Stimulated activated memory B cell treated with anti-CD40 and anti-IgM and Interleukin-4, amounts not matched to agents 10 μg/mL and 1 μg/mL and 100 μg/mL, for 72 hours (primary cell): ENCODE data around the gene ARHGAP10.
"Not testable (repeated sequence)": the region's sequence is repeated elsewhere in the genome, so short reads cannot be mapped to it uniquely, and the experiment has no call there.

Experiments used
- ATAC-seq: fragments of 150-1000 bp; cut with Tn5 transposase; 2 replicates; pipeline ENCODE4 v1.10.0; 2021
- H3K27ac Mint-ChIP-seq: one replicate; pipeline ENCODE4 v1.8.0; 2022; ENCODE audit warnings: mild to moderate bottlenecking, mixed read lengths
- H3K27me3 Mint-ChIP-seq: one replicate; pipeline ENCODE4 v1.8.0; 2022; ENCODE audit warnings: mixed read lengths
- H3K36me3 Mint-ChIP-seq: one replicate; pipeline ENCODE4 v1.8.0; 2022; ENCODE audit warnings: mixed read lengths
- H3K4me1 Mint-ChIP-seq: one replicate; pipeline ENCODE4 v1.8.0; 2022; ENCODE audit warnings: mixed read lengths
- H3K4me3 Mint-ChIP-seq: one replicate; pipeline ENCODE4 v1.8.0; 2022; ENCODE audit warnings: mild to moderate bottlenecking, moderate library complexity, mixed read lengths
- H3K9me3 Mint-ChIP-seq: one replicate; pipeline ENCODE4 v1.8.0; 2022; ENCODE audit warnings: mixed read lengths

ARHGAP10 gene

DNA sequence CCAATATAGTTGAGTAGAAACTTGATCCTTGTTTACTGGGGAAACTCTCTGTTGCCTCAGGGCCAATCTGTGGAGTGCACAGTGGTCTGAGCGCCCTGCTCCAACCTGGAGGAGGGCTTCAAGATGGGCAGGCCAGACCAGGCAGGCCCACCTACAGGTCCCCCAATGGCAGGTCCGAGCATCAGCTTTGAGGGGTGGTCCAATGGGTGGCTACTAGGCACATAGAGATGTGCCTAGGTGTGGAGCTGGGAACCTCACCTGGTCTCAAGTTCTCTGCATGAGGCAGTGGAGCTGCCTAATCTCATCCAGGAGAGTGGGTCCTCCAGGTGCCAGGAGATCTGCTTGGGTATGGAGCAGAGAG lies 252.9 kb downstream of the ARHGAP10 start:
- H3K9me3 Mint-ChIP-seq, result no peaks in the 10 kb centered on the region
- no peak overlapping the region for H3K4me3 Mint-ChIP-seq
- H3K4me1 Mint-ChIP-seq, result peaks cover 5% of the 10 kb centered on the region
- H3K36me3 Mint-ChIP-seq, result no peaks in the 10 kb centered on the region
- ATAC-seq, result no peak
- H3K27ac Mint-ChIP-seq, result no peak overlapping the region
- peaks cover 42% of the 10 kb centered on the region for H3K27me3 Mint-ChIP-seq

DNA sequence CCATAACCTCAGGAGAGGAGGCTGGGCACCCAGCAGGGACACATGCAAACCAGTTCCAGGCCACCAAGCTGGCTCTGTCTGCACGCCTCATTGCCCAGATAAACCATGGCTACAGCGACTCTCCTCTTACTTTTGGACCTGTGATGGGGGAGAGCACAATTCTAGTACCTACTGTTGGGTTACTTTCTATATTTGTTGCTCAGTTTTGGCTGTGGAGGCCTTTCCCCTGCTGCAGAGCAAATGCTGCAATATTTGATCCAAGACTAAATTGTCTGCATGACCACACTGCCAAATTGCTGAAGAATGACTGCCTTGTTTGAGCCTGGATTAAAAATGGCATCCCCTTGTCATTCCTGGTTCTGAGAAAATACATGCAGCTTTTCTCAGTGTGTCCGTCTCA lies 253.5 kb downstream of the ARHGAP10 start:
- Mint-ChIP-seq H3K27ac (no peak overlapping the region), H3K4me3 (no peak overlapping the region), H3K9me3 (no peaks in the 10 kb centered on the region), H3K27me3 (peaks cover 40% of the 10 kb centered on the region), H3K36me3 (no peaks in the 10 kb centered on the region), H3K4me1 (peaks cover 5% of the 10 kb centered on the region)
- no peak for ATAC-seq

DNA sequence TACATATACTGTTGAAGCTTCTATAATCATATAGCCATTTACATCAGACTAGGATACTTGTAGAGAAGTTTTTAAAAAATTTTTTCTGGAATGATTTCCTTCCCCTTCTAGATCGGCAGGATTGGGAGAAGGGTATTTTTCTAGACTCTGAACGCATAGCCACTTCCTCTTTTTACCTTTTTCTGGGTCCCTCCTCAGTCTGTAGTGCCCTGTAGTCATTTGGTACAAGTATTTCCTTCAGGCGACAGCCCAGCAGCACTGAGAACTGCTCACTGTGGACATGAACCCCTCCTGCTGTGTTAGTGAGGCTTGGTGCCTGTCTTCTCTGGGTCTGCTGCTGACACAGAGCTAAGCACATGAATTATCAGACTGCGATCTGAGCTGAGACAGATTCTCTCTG lies 255.4 kb downstream of the ARHGAP10 start:
- H3K9me3 Mint-ChIP-seq, result no peaks in the 10 kb centered on the region
- no peaks in the 10 kb centered on the region for H3K36me3 Mint-ChIP-seq
- H3K4me3 Mint-ChIP-seq, result no peak overlapping the region
- no peak for ATAC-seq
- H3K27ac Mint-ChIP-seq, result no peak overlapping the region
- H3K27me3 Mint-ChIP-seq, result peaks cover 21% of the 10 kb centered on the region
- peaks cover 5% of the 10 kb centered on the region for H3K4me1 Mint-ChIP-seq

DNA sequence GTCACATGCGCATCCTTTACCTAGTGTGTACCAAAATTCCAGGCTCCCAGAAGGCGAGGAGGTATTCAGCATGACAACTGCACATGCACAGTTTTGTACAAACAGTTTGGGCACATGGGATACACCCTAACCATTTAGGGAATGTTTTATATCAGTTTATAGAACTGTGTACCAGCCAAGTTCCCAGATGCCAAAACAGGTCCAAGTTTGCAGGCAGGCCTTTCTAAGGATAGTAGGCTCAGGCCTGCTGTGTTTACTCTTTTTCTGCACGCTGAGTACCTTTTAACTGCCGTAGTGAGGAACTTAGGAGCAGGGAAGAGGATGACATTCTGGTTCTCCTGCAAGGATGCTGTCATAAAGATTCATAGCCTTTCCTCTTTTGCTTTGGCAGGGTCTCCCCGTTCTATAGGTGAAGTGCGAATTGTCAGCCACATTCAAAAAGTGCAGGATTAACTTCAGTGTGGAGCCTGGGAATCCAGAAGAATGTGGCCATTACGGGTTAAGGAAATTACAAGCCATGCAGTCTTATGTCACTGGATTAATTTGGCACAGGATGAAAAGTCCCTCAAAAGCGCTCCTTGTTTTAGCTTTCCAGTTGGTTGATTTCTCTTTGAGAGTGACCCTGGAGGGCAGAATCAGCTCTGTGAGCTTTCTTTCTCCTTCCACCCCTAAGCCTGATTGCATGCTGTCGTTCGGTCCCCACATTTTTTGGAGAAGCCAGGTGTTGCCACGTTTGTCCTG lies 259.8 kb downstream of the ARHGAP10 start:
- Mint-ChIP-seq H3K36me3 (no peaks in the 10 kb centered on the region), H3K9me3 (no peaks in the 10 kb centered on the region), H3K27me3 (no peaks in the 10 kb centered on the region), H3K27ac (no peak overlapping the region), H3K4me1 (peaks cover 5% of the 10 kb centered on the region), H3K4me3 (no peak overlapping the region)
- no peak for ATAC-seq

- Mint-ChIP-seq H3K4me1 (no peaks in the 10 kb centered on the region), H3K4me3 (no peak overlapping the region), H3K27ac (no peak overlapping the region), H3K36me3 (no peaks in the 10 kb centered on the region), H3K27me3 (no peaks in the 10 kb centered on the region), H3K9me3 (no peaks in the 10 kb centered on the region)
- ATAC-seq, result no peak
Observed at GRCh38 chr4:147994076-147994475, 262.2 kb downstream of the ARHGAP10 start.

DNA sequence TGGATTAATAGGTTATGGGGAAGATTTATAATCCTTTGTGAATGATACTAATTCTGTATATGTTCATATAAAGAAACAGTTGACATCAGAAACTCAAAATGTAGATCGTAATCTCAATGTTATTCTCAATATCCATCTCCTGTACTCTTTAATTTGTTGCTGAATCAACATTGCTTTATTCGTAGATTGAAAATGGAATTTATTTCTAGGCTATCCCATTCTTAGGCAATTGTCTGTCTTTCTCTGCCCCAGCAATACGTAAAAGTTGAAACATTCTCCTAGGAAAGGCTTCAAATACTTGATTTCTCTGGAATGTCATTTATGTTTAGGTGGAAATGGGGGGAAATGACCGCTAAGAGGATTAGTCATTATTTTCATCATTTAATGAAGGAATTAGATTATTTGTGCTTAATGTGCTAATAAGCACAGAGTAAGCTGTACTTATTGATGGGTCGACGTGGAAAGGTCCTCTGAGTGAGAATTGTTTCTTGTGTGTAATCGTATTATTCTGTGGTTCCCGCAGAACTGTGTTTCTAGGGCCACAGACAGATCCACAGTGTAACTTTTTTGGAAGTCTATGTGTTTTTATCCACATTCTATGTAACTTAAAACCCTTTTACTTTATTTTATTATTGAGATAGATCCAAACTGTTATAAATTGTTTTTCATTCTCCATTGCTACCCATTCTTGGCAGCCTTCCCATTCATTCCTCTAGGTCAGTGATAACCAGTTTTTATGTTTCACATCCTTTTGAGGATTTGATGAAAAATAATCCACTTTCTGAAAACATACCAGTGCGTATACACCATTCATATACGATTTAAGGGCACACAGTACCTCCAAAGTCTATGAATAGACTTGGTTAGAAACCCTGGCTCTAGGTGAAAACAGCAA lies 262.9 kb downstream of the ARHGAP10 start:
- Mint-ChIP-seq H3K27me3 (no peaks in the 10 kb centered on the region), H3K27ac (no peak overlapping the region), H3K9me3 (no peaks in the 10 kb centered on the region), H3K36me3 (no peaks in the 10 kb centered on the region), H3K4me1 (no peaks in the 10 kb centered on the region), H3K4me3 (no peak overlapping the region)
- ATAC-seq, result no peak

- ATAC-seq, result no peak
- H3K9me3 Mint-ChIP-seq, result no peaks in the 10 kb centered on the region
- no peaks in the 10 kb centered on the region for H3K36me3 Mint-ChIP-seq
- no peaks in the 10 kb centered on the region for H3K27me3 Mint-ChIP-seq
- no peaks in the 10 kb centered on the region for H3K4me1 Mint-ChIP-seq
- H3K27ac Mint-ChIP-seq, result no peak overlapping the region
- H3K4me3 Mint-ChIP-seq, result no peak overlapping the region
Observed at GRCh38 chr4:147996859-147997258, 265.0 kb downstream of the ARHGAP10 start.

- not testable (repeated sequence) for H3K9me3 Mint-ChIP-seq, H3K4me3 Mint-ChIP-seq, H3K27me3 Mint-ChIP-seq, ATAC-seq, H3K4me1 Mint-ChIP-seq, H3K27ac Mint-ChIP-seq, H3K36me3 Mint-ChIP-seq
Observed at GRCh38 chr4:148000038-148000437, 268.1 kb downstream of the ARHGAP10 start.

GRCh38 chr4:148004228-148004857 lies 272.5 kb downstream of the ARHGAP10 start:
- H3K4me1 Mint-ChIP-seq, result no peaks in the 10 kb centered on the region
- H3K27ac Mint-ChIP-seq, result no peak overlapping the region

DNA sequence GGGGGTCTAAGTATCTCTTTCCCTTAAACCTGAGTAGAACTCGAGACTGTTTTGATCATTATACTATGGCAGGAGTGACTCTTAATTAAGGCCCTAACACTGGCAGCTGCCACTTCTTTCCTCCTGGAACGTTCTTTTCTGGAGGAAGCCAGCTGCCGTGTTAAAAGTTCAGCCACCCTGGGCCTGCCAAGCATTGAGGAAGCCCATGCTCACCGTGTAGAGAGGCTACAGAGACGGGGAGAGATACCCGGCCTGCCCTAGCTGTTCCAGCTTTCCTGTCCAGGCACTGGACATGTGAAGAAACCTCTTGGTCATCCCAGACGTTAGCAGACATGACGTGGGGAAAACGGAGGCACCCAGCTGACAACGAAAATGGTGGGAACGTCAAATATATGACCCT lies 274.1 kb downstream of the ARHGAP10 start:
- Mint-ChIP-seq H3K36me3 (no peaks in the 10 kb centered on the region), H3K27me3 (peaks cover 10% of the 10 kb centered on the region), H3K4me1 (no peaks in the 10 kb centered on the region), H3K9me3 (peaks cover 4% of the 10 kb centered on the region), H3K4me3 (no peak overlapping the region), H3K27ac (no peak overlapping the region)
- ATAC-seq, result no peak

More at GRCh38 chr4:148004228-148004857, 272.5 kb downstream of the ARHGAP10 start:
- peaks cover 4% of the 10 kb centered on the region for H3K9me3 Mint-ChIP-seq
- ATAC-seq, result no peak
- no peak overlapping the region for H3K4me3 Mint-ChIP-seq
- no peaks in the 10 kb centered on the region for H3K36me3 Mint-ChIP-seq
- H3K27me3 Mint-ChIP-seq, result peaks cover 10% of the 10 kb centered on the region

GRCh38 chr4:148007314-148007760 lies 275.4 kb downstream of the ARHGAP10 start:
- Mint-ChIP-seq H3K27me3 (peaks cover 10% of the 10 kb centered on the region), H3K27ac (no peak overlapping the region), H3K9me3 (peaks cover 4% of the 10 kb centered on the region), H3K4me3 (no peak overlapping the region), H3K36me3 (no peaks in the 10 kb centered on the region), H3K4me1 (no peaks in the 10 kb centered on the region)
- ATAC-seq, result no peak

- ATAC-seq, result no peak
Observed at GRCh38 chr4:148007792-148008191, 275.9 kb downstream of the ARHGAP10 start.

GRCh38 chr4:148015058-148015457 lies 283.2 kb downstream of the ARHGAP10 start:
- ATAC-seq, result no peak
- Mint-ChIP-seq H3K27ac (no peak overlapping the region), H3K4me1 (no peaks in the 10 kb centered on the region), H3K4me3 (no peak overlapping the region), H3K36me3 (no peaks in the 10 kb centered on the region), H3K9me3 (no peaks in the 10 kb centered on the region), H3K27me3 (no peaks in the 10 kb centered on the region)

More at GRCh38 chr4:148007792-148008191, 275.9 kb downstream of the ARHGAP10 start:
- peaks cover 4% of the 10 kb centered on the region for H3K9me3 Mint-ChIP-seq
- H3K4me1 Mint-ChIP-seq, result no peaks in the 10 kb centered on the region
- no peak overlapping the region for H3K4me3 Mint-ChIP-seq
- peaks cover 8% of the 10 kb centered on the region for H3K27me3 Mint-ChIP-seq
- no peak overlapping the region for H3K27ac Mint-ChIP-seq
- no peaks in the 10 kb centered on the region for H3K36me3 Mint-ChIP-seq

DNA sequence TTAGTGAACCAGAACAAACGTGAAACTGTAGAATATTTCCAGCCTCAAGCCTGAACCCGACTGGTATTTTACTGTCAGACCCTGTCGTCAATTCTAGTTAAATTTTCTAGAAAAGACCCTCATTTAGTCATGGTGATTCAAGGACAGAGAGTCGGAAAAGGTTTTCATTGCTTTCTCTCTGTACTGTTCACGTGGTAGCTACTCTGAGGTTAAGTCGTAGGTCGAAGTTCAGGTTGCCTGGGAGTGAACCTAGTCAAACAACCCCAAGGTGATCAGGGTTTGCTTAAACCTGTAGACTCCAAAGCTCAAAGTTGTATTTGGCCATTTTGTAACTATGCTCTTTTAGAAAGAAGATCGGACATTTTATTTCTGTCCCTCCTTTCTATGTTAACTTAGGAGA lies 283.6 kb downstream of the ARHGAP10 start:
- no peak overlapping the region for H3K27ac Mint-ChIP-seq

DNA sequence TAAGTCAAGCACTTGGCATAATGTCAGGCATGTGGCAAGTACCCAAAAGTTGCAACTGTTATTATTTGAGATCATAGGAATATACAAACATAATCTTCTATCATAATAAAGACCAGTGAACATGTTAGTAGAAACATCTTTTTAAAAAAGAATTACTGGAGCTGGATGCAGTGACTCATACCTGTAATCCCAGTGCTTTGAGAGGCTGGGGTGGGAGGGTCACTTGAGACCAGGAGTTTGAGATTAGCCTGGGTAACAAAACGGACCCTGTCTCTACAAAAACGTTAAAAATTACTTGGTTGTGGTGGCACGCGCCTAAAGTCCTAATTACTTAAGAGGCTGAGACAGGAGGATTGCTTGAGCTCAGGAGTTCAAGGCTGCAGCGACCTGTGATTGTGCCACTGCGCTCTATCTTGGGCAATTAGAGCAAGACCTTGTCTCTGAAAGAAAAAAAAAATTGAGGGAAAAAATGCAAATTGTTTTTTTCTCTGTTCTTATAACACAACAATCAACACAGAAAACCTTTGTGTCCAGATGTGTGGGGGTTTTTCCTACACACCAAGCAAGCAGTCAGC lies 284.3 kb downstream of the ARHGAP10 start:
- H3K27ac Mint-ChIP-seq, result no peak overlapping the region
- no peaks in the 10 kb centered on the region for H3K27me3 Mint-ChIP-seq
- H3K9me3 Mint-ChIP-seq, result no peaks in the 10 kb centered on the region
- no peak for ATAC-seq
- H3K36me3 Mint-ChIP-seq, result no peaks in the 10 kb centered on the region
- H3K4me3 Mint-ChIP-seq, result no peak overlapping the region
- no peaks in the 10 kb centered on the region for H3K4me1 Mint-ChIP-seq

More for the DNA sequence above, 283.6 kb downstream of the ARHGAP10 start:
- H3K4me3 Mint-ChIP-seq, result no peak overlapping the region
- no peaks in the 10 kb centered on the region for H3K4me1 Mint-ChIP-seq
- no peaks in the 10 kb centered on the region for H3K36me3 Mint-ChIP-seq
- ATAC-seq, result no peak
- no peaks in the 10 kb centered on the region for H3K27me3 Mint-ChIP-seq
- H3K9me3 Mint-ChIP-seq, result no peaks in the 10 kb centered on the region
